ENCODE measurements around the gene LILRA5. TPM values are rescaled to one million over a fixed set of nuclear protein-coding genes. Genes with fewer than 3 reads are reported as not detected.
"Not testable (repeated sequence)": the region's sequence is repeated elsewhere in the genome, so short reads cannot be mapped to it uniquely, and the experiment has no call there.

Gene LILRA5
- total RNA-seq, 1 experiment from 2014 or later = not detected

DNA sequence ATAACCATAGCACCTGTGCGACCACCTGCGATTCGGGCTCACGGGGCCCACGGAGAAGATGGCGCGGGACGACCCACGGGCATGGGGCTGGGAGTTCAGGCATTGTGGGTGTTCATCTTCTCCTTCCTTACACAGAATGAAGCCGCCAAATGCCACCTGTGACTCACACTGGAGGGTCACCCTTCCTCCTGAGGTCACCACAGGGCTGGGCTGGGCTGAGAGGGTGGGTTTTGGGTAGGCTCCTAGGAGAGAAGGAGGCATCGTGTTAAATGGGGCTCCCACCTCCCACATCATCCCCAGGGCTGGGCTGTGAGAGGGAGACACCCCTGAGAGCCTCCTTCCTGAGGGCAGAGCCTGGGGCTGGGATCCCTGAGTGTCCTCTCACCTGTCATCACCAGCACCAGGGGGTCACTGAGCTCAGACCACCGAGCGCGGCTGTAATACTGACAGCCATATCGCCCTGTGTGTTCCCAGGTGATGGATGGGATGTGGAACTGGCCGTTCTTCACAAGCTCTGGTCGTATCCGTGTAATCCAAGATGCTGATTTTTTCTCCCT, 33.5 kb downstream of the LILRA5 start:
- H3K27me3 ChIP-seq (ENCODE audit: low read length) = peaks cover 78% of the 10 kb centered on the region
- H3F3A ChIP-seq (ENCODE audit: low read length, unreplicated experiment) = no peaks in the 10 kb centered on the region
- no peaks in the 10 kb centered on the region for H3K9me2 ChIP-seq (replicated peaks; ENCODE audit: low read length)
- no peak overlapping the region for H3K27ac ChIP-seq (ENCODE audit: low read length)
- ChIA-PET POLR2A (ENCODE audit: unreplicated experiment) (no interaction called here), CTCF (no interaction called here)
- DNase-seq (no peak), ATAC-seq (no peak)
- TF ChIP-seq EZH2phosphoT487 (IDR thresholded peaks at IDR 0.05; ENCODE audit: borderline replicate concordance, low read length) (no peak), EZH2 (IDR thresholded peaks at IDR 0.05; ENCODE audit: low read length, unreplicated experiment) (no peak)
- TF ChIP-seq, protein P1, sequence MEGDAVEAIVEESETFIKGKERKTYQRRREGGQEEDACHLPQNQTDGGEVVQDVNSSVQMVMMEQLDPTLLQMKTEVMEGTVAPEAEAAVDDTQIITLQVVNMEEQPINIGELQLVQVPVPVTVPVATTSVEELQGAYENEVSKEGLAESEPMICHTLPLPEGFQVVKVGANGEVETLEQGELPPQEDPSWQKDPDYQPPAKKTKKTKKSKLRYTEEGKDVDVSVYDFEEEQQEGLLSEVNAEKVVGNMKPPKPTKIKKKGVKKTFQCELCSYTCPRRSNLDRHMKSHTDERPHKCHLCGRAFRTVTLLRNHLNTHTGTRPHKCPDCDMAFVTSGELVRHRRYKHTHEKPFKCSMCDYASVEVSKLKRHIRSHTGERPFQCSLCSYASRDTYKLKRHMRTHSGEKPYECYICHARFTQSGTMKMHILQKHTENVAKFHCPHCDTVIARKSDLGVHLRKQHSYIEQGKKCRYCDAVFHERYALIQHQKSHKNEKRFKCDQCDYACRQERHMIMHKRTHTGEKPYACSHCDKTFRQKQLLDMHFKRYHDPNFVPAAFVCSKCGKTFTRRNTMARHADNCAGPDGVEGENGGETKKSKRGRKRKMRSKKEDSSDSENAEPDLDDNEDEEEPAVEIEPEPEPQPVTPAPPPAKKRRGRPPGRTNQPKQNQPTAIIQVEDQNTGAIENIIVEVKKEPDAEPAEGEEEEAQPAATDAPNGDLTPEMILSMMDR (conservative IDR thresholded peaks at IDR 0.05; ENCODE audit: low read depth, low read length) = no peak
- H4K20me1 ChIP-seq (ENCODE audit: low read length) = no peaks in the 10 kb centered on the region
- no peaks in the 10 kb centered on the region for H3K4me1 ChIP-seq (ENCODE audit: insufficient read depth, low read length)
- no peak overlapping the region for H2AFZ ChIP-seq (ENCODE audit: low read length)
- no peak overlapping the region for H3K4me3 ChIP-seq (ENCODE audit: low read length)
- H3K4me2 ChIP-seq (ENCODE audit: low read length) = no peak overlapping the region
- no peaks in the 10 kb centered on the region for H3K79me2 ChIP-seq (ENCODE audit: low read length)
- no TSS peak for BruUV-seq (replicated peaks)
- H3K9me3 ChIP-seq (ENCODE audit: low read length) = no peaks in the 10 kb centered on the region
- no peaks in the 10 kb centered on the region for H3K36me3 ChIP-seq (ENCODE audit: low read depth, low read length)
- intact Hi-C loops (cut with micrococcal nuclease) = no loop called here
- H3K9ac ChIP-seq (ENCODE audit: low read length) = no peak overlapping the region

GRCh38 chr19:54278571-54279195, 34.3 kb downstream of the LILRA5 start:
- H3K9ac ChIP-seq (ENCODE audit: low read length); H2AFZ ChIP-seq (ENCODE audit: low read length); H3K4me2 ChIP-seq (ENCODE audit: low read length); H3K79me2 ChIP-seq (ENCODE audit: low read length); H3K27ac ChIP-seq (ENCODE audit: low read length); H3K36me3 ChIP-seq (ENCODE audit: low read depth, low read length); H4K20me1 ChIP-seq (ENCODE audit: low read length); H3K4me1 ChIP-seq (ENCODE audit: insufficient read depth, low read length); H3K9me3 ChIP-seq (ENCODE audit: low read length); H3K4me3 ChIP-seq (ENCODE audit: low read length); intact Hi-C loops (cut with micrococcal nuclease); DNase-seq; BruUV-seq (replicated peaks); ATAC-seq; H3F3A ChIP-seq (ENCODE audit: low read length, unreplicated experiment); H3K9me2 ChIP-seq (replicated peaks; ENCODE audit: low read length); POLR2A ChIA-PET (ENCODE audit: unreplicated experiment); CTCF ChIA-PET: not testable (repeated sequence)
- peaks cover 78% of the 10 kb centered on the region for H3K27me3 ChIP-seq (ENCODE audit: low read length)

DNA sequence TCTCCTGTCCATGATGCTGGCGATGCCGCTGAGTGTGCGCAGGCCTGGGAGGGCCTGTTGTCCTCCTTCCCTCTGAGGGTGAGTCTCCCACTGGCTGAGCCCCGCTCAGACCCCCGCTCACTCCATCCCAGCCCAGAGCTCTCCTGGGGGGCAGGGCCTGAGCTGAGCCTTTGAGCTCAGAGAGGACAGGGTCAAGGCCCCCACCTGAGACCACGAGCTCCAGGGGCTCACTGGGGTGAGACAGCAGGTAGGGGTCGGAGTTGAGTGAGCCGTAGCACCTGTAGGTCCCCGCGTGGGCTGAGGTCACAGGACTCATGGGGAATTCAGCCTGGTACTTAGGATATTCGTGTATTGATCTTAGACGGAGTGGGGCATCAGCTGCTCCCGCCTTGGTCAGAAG, 34.9 kb downstream of the LILRA5 start:
- H3K27ac ChIP-seq (ENCODE audit: low read length); H3K9me2 ChIP-seq (replicated peaks; ENCODE audit: low read length); H3K4me2 ChIP-seq (ENCODE audit: low read length); H3K36me3 ChIP-seq (ENCODE audit: low read depth, low read length); DNase-seq; intact Hi-C loops (cut with micrococcal nuclease); H3F3A ChIP-seq (ENCODE audit: low read length, unreplicated experiment); POLR2A ChIA-PET (ENCODE audit: unreplicated experiment); H2AFZ ChIP-seq (ENCODE audit: low read length); ATAC-seq; CTCF ChIA-PET; H3K79me2 ChIP-seq (ENCODE audit: low read length); BruUV-seq (replicated peaks); H3K9ac ChIP-seq (ENCODE audit: low read length); H3K4me1 ChIP-seq (ENCODE audit: insufficient read depth, low read length); H3K9me3 ChIP-seq (ENCODE audit: low read length); H4K20me1 ChIP-seq (ENCODE audit: low read length); H3K4me3 ChIP-seq (ENCODE audit: low read length): not testable (repeated sequence)
- peaks cover 78% of the 10 kb centered on the region for H3K27me3 ChIP-seq (ENCODE audit: low read length)

DNA sequence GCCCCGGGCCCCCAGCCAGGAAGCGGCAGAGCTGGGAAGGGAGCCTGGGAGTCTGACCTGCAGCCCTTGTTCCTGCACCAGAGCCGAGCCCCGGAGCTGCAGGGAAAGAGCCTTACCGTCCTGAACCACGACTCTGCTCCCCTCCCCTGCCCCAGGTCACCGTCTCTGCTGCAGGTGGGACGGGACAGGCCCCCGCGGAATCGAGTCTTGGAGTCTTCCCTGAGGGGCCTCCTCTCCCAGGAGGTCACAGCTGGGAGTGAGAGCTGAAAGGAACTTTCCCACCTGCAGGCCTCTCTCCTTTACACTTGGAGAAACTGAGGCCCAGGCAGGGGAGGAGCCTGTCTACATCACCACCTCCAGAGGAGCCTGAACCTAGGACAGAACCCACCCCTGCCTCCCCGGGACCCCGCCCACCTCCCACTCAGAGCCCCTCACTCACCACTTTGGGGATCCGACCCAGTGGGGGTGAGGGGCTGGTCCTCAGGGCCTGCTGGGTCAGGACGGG, 35.8 kb downstream of the LILRA5 start:
- intact Hi-C loops (cut with micrococcal nuclease); H4K20me1 ChIP-seq (ENCODE audit: low read length); DNase-seq; H3K36me3 ChIP-seq (ENCODE audit: low read depth, low read length); POLR2A ChIA-PET (ENCODE audit: unreplicated experiment); H2AFZ ChIP-seq (ENCODE audit: low read length); CTCF ChIA-PET; H3K27ac ChIP-seq (ENCODE audit: low read length); H3K9ac ChIP-seq (ENCODE audit: low read length); ATAC-seq; H3F3A ChIP-seq (ENCODE audit: low read length, unreplicated experiment); H3K4me3 ChIP-seq (ENCODE audit: low read length); H3K9me2 ChIP-seq (replicated peaks; ENCODE audit: low read length); H3K9me3 ChIP-seq (ENCODE audit: low read length); H3K4me2 ChIP-seq (ENCODE audit: low read length); H3K4me1 ChIP-seq (ENCODE audit: insufficient read depth, low read length); BruUV-seq (replicated peaks); H3K79me2 ChIP-seq (ENCODE audit: low read length): not testable (repeated sequence)
- peaks cover 77% of the 10 kb centered on the region for H3K27me3 ChIP-seq (ENCODE audit: low read length)
